ENCODE results near the gene SPPL2C. TPM values are rescaled to one million over a fixed set of nuclear protein-coding genes. Genes with fewer than 3 reads are reported as not detected.

SPPL2C gene
- total RNA-seq, 8 experiments from 2014 or later = 0.07 to 0.47 (median 0.14) TPM; not detected in 1

- H3K27ac ChIP-seq = no peak overlapping the region
- ATAC-seq (replicated peaks in 6 of 8) = no peak
- in situ Hi-C loops (cut with MboI; ENCODE audit: low pct_unique_long_range_greater_than_20kb in 2 of 9, low sequenced_read_pairs in 9 of 9, unreplicated experiment in 9 of 9) = loop anchor here in 4 of 9 experiments (10.0 to 25.0 kb wide), 4 partner anchors 98 to 623 kb away; partner anchors contain the start of gene FMNL1 (in 1 of the 4)
- WGBS, 10 experiments = 58 to 63% methylated on average over 2 to 3 of the region's 5 CpGs; no CpG with 5 or more reads in 8 of the 10 experiments
- no peak overlapping the region for H3K4me3 ChIP-seq
- peaks cover 0 to 5% of the 10 kb centered on the region in 2 donors for H3K4me1 ChIP-seq (replicated peaks in 1 of 2)
Observed at GRCh38 chr17:45835481-45835880, 9.2 kb upstream of the SPPL2C start.

- ATAC-seq (replicated peaks in 6 of 8) = no peak
- in situ Hi-C loops (cut with MboI; ENCODE audit: low pct_unique_long_range_greater_than_20kb in 2 of 9, low sequenced_read_pairs in 9 of 9, unreplicated experiment in 9 of 9) = loop anchor here in 4 of 9 experiments (10.0 to 25.0 kb wide), 4 partner anchors 99 to 624 kb away; partner anchors contain the start of gene FMNL1 (in 1 of the 4)
- WGBS, 10 experiments = 0 to 67% (median 42%) methylated on average over 1 to 2 of the region's 20 CpGs; no CpG with 5 or more reads in 6 of the 10 experiments
Observed at GRCh38 chr17:45836047-45837044, 8.3 kb upstream of the SPPL2C start.

GRCh38 chr17:45837187-45837586, 7.5 kb upstream of the SPPL2C start:
- ATAC-seq (replicated peaks in 6 of 8) = no peak
- WGBS, 10 experiments = no CpG with 5 or more reads among the region's 10 CpGs
- H3K4me3 ChIP-seq = no peak overlapping the region
- H3K4me1 ChIP-seq (replicated peaks in 1 of 2) = peaks cover 0 to 5% of the 10 kb centered on the region in 2 donors
- in situ Hi-C loops (cut with MboI; ENCODE audit: low pct_unique_long_range_greater_than_20kb in 2 of 9, low sequenced_read_pairs in 9 of 9, unreplicated experiment in 9 of 9) = loop anchor here in 4 of 9 experiments (10.0 to 25.0 kb wide), 4 partner anchors 100 to 625 kb away; partner anchors contain the start of gene FMNL1 (in 1 of the 4)
- no peak overlapping the region for H3K27ac ChIP-seq

More at GRCh38 chr17:45836047-45837044, 8.3 kb upstream of the SPPL2C start:
- H3K4me3 ChIP-seq = no peak overlapping the region
- H3K27ac ChIP-seq = no peak overlapping the region
- peaks cover 0 to 5% of the 10 kb centered on the region in 2 donors for H3K4me1 ChIP-seq (replicated peaks in 1 of 2)

GRCh38 chr17:45837603-45838002, 7.1 kb upstream of the SPPL2C start:
- Histone ChIP-seq H3K27ac (no peak overlapping the region), H3K4me1 (replicated peaks in 1 of 2) (peaks cover 0 to 5% of the 10 kb centered on the region in 2 donors), H3K4me3 (no peak overlapping the region)
- in situ Hi-C loops (cut with MboI; ENCODE audit: low pct_unique_long_range_greater_than_20kb in 2 of 9, low sequenced_read_pairs in 9 of 9, unreplicated experiment in 9 of 9) = loop anchor here in 4 of 9 experiments (10.0 to 25.0 kb wide), 4 partner anchors 100 to 625 kb away; partner anchors contain the start of gene FMNL1 (in 1 of the 4)
- WGBS, 10 experiments = 80 to 92% methylated on average over 1 to 4 of the region's 9 CpGs; no CpG with 5 or more reads in 8 of the 10 experiments
- ATAC-seq (replicated peaks in 6 of 8) = no peak

GRCh38 chr17:45838751-45839295, 5.9 kb upstream of the SPPL2C start:
- Histone ChIP-seq H3K27ac (no peak overlapping the region), H3K4me3 (no peak overlapping the region), H3K4me1 (replicated peaks in 1 of 2) (peaks cover 0 to 4% of the 10 kb centered on the region in 2 donors)
- no peak for ATAC-seq (replicated peaks in 6 of 8)
- in situ Hi-C loops (cut with MboI; ENCODE audit: low pct_unique_long_range_greater_than_20kb in 2 of 9, low sequenced_read_pairs in 9 of 9, unreplicated experiment in 9 of 9) = loop anchor here in 4 of 9 experiments (10.0 to 25.0 kb wide), 4 partner anchors 102 to 627 kb away; partner anchors contain the start of gene FMNL1 (in 1 of the 4)
- WGBS, 10 experiments = 0 to 83% (median 60%) methylated on average over 1 to 4 of the region's 8 CpGs; no CpG with 5 or more reads in 5 of the 10 experiments

- in situ Hi-C loops (cut with MboI; ENCODE audit: low pct_unique_long_range_greater_than_20kb in 2 of 9, low sequenced_read_pairs in 9 of 9, unreplicated experiment in 9 of 9) = loop anchor here in 4 of 9 experiments (10.0 to 25.0 kb wide), 4 partner anchors 102 to 627 kb away; partner anchors contain the start of gene FMNL1 (in 1 of the 4)
- H3K27ac ChIP-seq = no peak overlapping the region
- no CpG with 5 or more reads among the region's 4 CpGs for WGBS, 10 experiments
- no peaks in the 10 kb centered on the region for H3K4me1 ChIP-seq (replicated peaks in 1 of 2)
- ATAC-seq (replicated peaks in 6 of 8) = no peak
- H3K4me3 ChIP-seq = no peak overlapping the region
Observed at GRCh38 chr17:45839442-45839841, 5.2 kb upstream of the SPPL2C start.

GRCh38 chr17:45841186-45841585, 3.5 kb upstream of the SPPL2C start:
- in situ Hi-C loops (cut with MboI; ENCODE audit: low pct_unique_long_range_greater_than_20kb in 2 of 9, low sequenced_read_pairs in 9 of 9, unreplicated experiment in 9 of 9) = loop anchor here in 3 of 9 experiments (25.0 kb wide), 3 partner anchors 104 to 629 kb away; partner anchors contain the start of gene FMNL1 (in 1 of the 3)
- H3K27ac ChIP-seq = no peak overlapping the region
- no peaks in the 10 kb centered on the region for H3K4me1 ChIP-seq (replicated peaks in 1 of 2)
- no peak overlapping the region for H3K4me3 ChIP-seq
- ATAC-seq (replicated peaks in 6 of 8) = peak in 7 of 8 experiments; percentile 21 to 93 (median 58)
- WGBS, 10 experiments = 0 to 70% (median 53%) methylated on average over 1 to 9 of the region's 9 CpGs; no CpG with 5 or more reads in 5 of the 10 experiments

- H3K4me1 ChIP-seq (replicated peaks in 1 of 2) = no peaks in the 10 kb centered on the region
- H3K27ac ChIP-seq = no peak overlapping the region
- WGBS, 10 experiments = 7 to 86% (median 44%) methylated on average over 1 to 7 of the region's 7 CpGs; no CpG with 5 or more reads in 1 of the 10 experiments
- no peak overlapping the region for H3K4me3 ChIP-seq
- in situ Hi-C loops (cut with MboI; ENCODE audit: low pct_unique_long_range_greater_than_20kb in 2 of 9, low sequenced_read_pairs in 9 of 9, unreplicated experiment in 9 of 9) = loop anchor here in 3 of 9 experiments (25.0 kb wide), 3 partner anchors 105 to 630 kb away; partner anchors contain the start of gene FMNL1 (in 1 of the 3)
- peak in 5 of 8 experiments; percentile 9 to 61 (median 35) for ATAC-seq (replicated peaks in 6 of 8)
Observed at GRCh38 chr17:45841883-45842525, 2.7 kb upstream of the SPPL2C start.

GRCh38 chr17:45843722-45844121, 959 bp upstream of the SPPL2C start:
- ATAC-seq (replicated peaks in 6 of 8) = no peak
- in situ Hi-C loops (cut with MboI; ENCODE audit: low pct_unique_long_range_greater_than_20kb in 2 of 9, low sequenced_read_pairs in 9 of 9, unreplicated experiment in 9 of 9) = loop anchor here in 3 of 9 experiments (25.0 kb wide), 3 partner anchors 106 to 631 kb away; partner anchors contain the start of gene FMNL1 (in 1 of the 3)
- 56 to 100% (median 87%) methylated on average over 1 to 3 of the region's 4 CpGs; no CpG with 5 or more reads in 3 of the 10 experiments for WGBS, 10 experiments

GRCh38 chr17:45845376-45846185, 900 bp downstream of the SPPL2C start:
- in situ Hi-C loops (cut with MboI; ENCODE audit: low pct_unique_long_range_greater_than_20kb in 2 of 9, low sequenced_read_pairs in 9 of 9, unreplicated experiment in 9 of 9) = loop anchor here in 3 of 9 experiments (25.0 kb wide), 3 partner anchors 108 to 633 kb away; partner anchors contain the start of gene FMNL1 (in 1 of the 3)
- WGBS, 10 experiments = 18 to 88% (median 76%) methylated on average over 3 to 7 of the region's 35 CpGs; no CpG with 5 or more reads in 5 of the 10 experiments
- no peak for ATAC-seq (replicated peaks in 6 of 8)
- no peak overlapping the region for H3K4me3 ChIP-seq
- no peak overlapping the region for H3K27ac ChIP-seq
- H3K4me1 ChIP-seq (replicated peaks in 1 of 2) = no peaks in the 10 kb centered on the region

More at GRCh38 chr17:45843722-45844121, 959 bp upstream of the SPPL2C start:
- Histone ChIP-seq H3K27ac (no peak overlapping the region), H3K4me3 (no peak overlapping the region), H3K4me1 (replicated peaks in 1 of 2) (no peaks in the 10 kb centered on the region)

- Histone ChIP-seq H3K4me3 (no peak overlapping the region), H3K4me1 (replicated peaks in 1 of 2) (no peaks in the 10 kb centered on the region), H3K27ac (no peak overlapping the region)
- no peak for ATAC-seq (replicated peaks in 6 of 8)
- in situ Hi-C loops (cut with MboI; ENCODE audit: low pct_unique_long_range_greater_than_20kb in 2 of 9, low sequenced_read_pairs in 9 of 9, unreplicated experiment in 9 of 9) = loop anchor here in 3 of 9 experiments (25.0 kb wide), 3 partner anchors 109 to 634 kb away; partner anchors contain the start of gene FMNL1 (in 1 of the 3)
- WGBS, 10 experiments = 40 to 100% (median 66%) methylated on average over 1 to 6 of the region's 10 CpGs; no CpG with 5 or more reads in 5 of the 10 experiments
Observed at GRCh38 chr17:45846223-45846622, 1.5 kb downstream of the SPPL2C start.

Measured in motor neuron (in vitro differentiated cells).